ENCODE results near the gene ARL14EP.

The ARL14EP gene

GRCh38 chr11:30295178-30295885 lies 27.6 kb upstream of the ARL14EP start:
- Histone ChIP-seq H3K4me2 (ENCODE audit: low read length) (no peak overlapping the region), H2AFZ (no peak overlapping the region), H3K9me3 (ENCODE audit: control insufficient read depth, low read length) (no peaks in the 10 kb centered on the region), H3K27me3 (ENCODE audit: control insufficient read depth, insufficient read depth, low read length) (no peaks in the 10 kb centered on the region), H3K79me2 (no peaks in the 10 kb centered on the region), H3K27ac (no peak overlapping the region), H3K4me3 (ENCODE audit: low read depth, low read length) (no peak overlapping the region), H3K9ac (no peak overlapping the region), H3K36me3 (ENCODE audit: control insufficient read depth, insufficient read depth, low read length) (no peaks in the 10 kb centered on the region), H3K4me1 (no peaks in the 10 kb centered on the region)
- TF ChIP-seq, protein P1, sequence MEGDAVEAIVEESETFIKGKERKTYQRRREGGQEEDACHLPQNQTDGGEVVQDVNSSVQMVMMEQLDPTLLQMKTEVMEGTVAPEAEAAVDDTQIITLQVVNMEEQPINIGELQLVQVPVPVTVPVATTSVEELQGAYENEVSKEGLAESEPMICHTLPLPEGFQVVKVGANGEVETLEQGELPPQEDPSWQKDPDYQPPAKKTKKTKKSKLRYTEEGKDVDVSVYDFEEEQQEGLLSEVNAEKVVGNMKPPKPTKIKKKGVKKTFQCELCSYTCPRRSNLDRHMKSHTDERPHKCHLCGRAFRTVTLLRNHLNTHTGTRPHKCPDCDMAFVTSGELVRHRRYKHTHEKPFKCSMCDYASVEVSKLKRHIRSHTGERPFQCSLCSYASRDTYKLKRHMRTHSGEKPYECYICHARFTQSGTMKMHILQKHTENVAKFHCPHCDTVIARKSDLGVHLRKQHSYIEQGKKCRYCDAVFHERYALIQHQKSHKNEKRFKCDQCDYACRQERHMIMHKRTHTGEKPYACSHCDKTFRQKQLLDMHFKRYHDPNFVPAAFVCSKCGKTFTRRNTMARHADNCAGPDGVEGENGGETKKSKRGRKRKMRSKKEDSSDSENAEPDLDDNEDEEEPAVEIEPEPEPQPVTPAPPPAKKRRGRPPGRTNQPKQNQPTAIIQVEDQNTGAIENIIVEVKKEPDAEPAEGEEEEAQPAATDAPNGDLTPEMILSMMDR (IDR thresholded peaks at IDR 0.05): no peak

GRCh38 chr11:30304620-30305019 lies 18.3 kb upstream of the ARL14EP start:
- Histone ChIP-seq H3K9me3 (ENCODE audit: control insufficient read depth, low read length) (no peaks in the 10 kb centered on the region), H2AFZ (no peak overlapping the region), H3K4me2 (ENCODE audit: low read length) (no peak overlapping the region), H3K4me1 (no peaks in the 10 kb centered on the region), H3K36me3 (ENCODE audit: control insufficient read depth, insufficient read depth, low read length) (no peaks in the 10 kb centered on the region), H3K4me3 (ENCODE audit: low read depth, low read length) (no peak overlapping the region), H3K27me3 (ENCODE audit: control insufficient read depth, insufficient read depth, low read length) (no peaks in the 10 kb centered on the region), H3K9ac (no peak overlapping the region), H3K27ac (no peak overlapping the region), H3K79me2 (no peaks in the 10 kb centered on the region)
- TF ChIP-seq, protein P1 (IDR thresholded peaks at IDR 0.05): no peak

DNA sequence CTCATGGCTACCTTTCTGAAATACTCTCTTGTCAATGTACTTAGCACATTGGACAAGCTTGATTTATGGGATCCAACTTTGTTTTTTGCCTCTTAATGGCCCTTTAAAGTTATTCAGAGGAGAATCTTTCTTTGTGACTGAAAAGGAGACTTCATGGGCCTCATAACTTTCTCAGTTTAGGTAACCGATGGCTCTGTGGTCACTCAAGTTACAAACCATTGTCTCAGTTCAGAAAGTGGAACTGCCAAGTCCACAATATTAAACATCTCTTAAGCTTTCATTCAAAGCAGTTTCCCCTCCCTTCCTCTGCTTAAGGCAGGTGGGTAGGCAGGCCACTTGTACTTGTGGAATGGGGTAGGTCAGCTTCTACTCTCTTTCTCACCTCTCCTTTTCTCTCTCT lies 12.3 kb upstream of the ARL14EP start:
- H3K4me3 ChIP-seq (ENCODE audit: low read depth, low read length): no peak overlapping the region
- H3K9me3 ChIP-seq (ENCODE audit: control insufficient read depth, low read length): no peaks in the 10 kb centered on the region
- no peaks in the 10 kb centered on the region for H3K79me2 ChIP-seq
- no peak overlapping the region for H3K27ac ChIP-seq
- TF ChIP-seq, protein P1 (IDR thresholded peaks at IDR 0.05): no peak
- no peak overlapping the region for H2AFZ ChIP-seq
- no peak overlapping the region for H3K4me2 ChIP-seq (ENCODE audit: low read length)
- H3K9ac ChIP-seq: no peak overlapping the region
- H3K27me3 ChIP-seq (ENCODE audit: control insufficient read depth, insufficient read depth, low read length): no peaks in the 10 kb centered on the region
- H3K36me3 ChIP-seq (ENCODE audit: control insufficient read depth, insufficient read depth, low read length): no peaks in the 10 kb centered on the region
- H3K4me1 ChIP-seq: no peaks in the 10 kb centered on the region

- Histone ChIP-seq H3K4me2 (ENCODE audit: low read length) (no peak overlapping the region), H3K9ac (no peak overlapping the region), H3K4me1 (no peaks in the 10 kb centered on the region), H3K79me2 (no peaks in the 10 kb centered on the region), H3K27me3 (ENCODE audit: control insufficient read depth, insufficient read depth, low read length) (no peaks in the 10 kb centered on the region), H3K27ac (no peak overlapping the region), H3K36me3 (ENCODE audit: control insufficient read depth, insufficient read depth, low read length) (no peaks in the 10 kb centered on the region), H2AFZ (no peak overlapping the region), H3K9me3 (ENCODE audit: control insufficient read depth, low read length) (no peaks in the 10 kb centered on the region), H3K4me3 (ENCODE audit: low read depth, low read length) (no peak overlapping the region)
- TF ChIP-seq, protein P1 (IDR thresholded peaks at IDR 0.05): no peak
Measured at GRCh38 chr11:30311189-30311588, 11.7 kb upstream of the ARL14EP start.

GRCh38 chr11:30312243-30312642 lies 10.7 kb upstream of the ARL14EP start:
- H3K9ac ChIP-seq: no peak overlapping the region
- no peaks in the 10 kb centered on the region for H3K27me3 ChIP-seq (ENCODE audit: control insufficient read depth, insufficient read depth, low read length)
- no peak overlapping the region for H3K27ac ChIP-seq
- H3K4me2 ChIP-seq (ENCODE audit: low read length): no peak overlapping the region
- no peak overlapping the region for H2AFZ ChIP-seq
- no peak overlapping the region for H3K4me3 ChIP-seq (ENCODE audit: low read depth, low read length)
- H3K36me3 ChIP-seq (ENCODE audit: control insufficient read depth, insufficient read depth, low read length): no peaks in the 10 kb centered on the region
- H3K79me2 ChIP-seq: no peaks in the 10 kb centered on the region
- no peaks in the 10 kb centered on the region for H3K9me3 ChIP-seq (ENCODE audit: control insufficient read depth, low read length)
- H3K4me1 ChIP-seq: no peaks in the 10 kb centered on the region
- TF ChIP-seq, protein P1 (IDR thresholded peaks at IDR 0.05): no peak
